ENCODE data around the gene USP12. TPM values are rescaled to one million over a fixed set of nuclear protein-coding genes. Genes with fewer than 3 reads are reported as not detected.

The USP12 gene
- total RNA-seq, 2 experiments from 2014 or later, result 63.0 to 65.8 TPM

DNA sequence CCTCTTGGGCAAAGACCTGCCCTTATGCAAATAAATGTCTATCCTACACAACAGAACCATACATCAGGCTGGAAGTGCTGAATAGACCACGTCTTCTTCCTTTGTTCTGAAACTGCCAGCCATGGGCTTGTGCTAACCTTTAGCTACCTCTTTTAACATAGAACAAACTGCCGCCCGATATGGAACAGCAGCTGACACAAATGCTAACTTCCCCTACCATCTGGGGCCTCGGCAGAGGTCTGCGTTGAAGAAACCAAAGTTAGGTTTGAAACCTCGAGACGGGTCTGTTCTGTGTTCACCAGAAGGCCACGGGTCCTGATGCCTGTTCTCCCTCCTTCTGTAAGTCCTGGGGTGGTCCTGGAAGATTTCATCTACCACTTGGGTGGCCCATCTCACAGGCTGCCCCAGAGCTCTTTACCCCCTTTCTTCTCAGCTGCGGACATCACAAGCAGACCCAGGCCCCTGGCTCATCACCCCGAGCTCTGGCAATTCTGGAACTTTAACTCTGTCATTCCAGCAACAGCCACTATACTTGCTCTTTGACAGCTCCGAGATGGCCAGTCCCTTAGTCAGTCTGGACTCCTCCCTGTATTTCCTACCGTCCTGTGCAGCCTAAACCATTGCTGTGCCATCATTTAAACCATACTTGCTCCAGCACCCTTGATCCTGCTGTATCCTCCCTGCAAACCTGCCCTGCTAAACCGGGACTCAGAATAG lies 146.7 kb downstream of the USP12 start:
- CTCF ChIA-PET, result interaction anchor here (0.8 kb wide), 1 partner anchor 38 kb away, joined by 3 read pairs; no protein-coding TSS in a partner anchor

DNA sequence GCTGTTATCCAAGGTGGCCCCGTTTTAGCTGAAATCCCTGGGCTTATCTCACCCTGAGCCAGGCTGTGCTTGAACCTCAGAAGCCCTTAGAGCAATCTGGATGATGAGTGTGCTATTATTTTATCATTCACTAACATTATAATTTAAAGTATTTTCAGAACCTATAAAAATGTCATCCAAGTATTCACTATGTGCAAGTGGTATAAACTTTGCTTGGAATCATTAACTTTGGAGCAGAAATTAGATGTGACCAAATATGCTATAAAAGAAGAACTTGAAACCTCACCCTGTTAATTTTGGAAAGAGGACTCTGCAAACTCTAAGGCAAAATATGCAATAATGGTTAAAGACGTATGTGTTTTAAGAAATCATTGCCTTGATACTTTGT lies 147.5 kb downstream of the USP12 start:
- CTCF ChIA-PET, result no interaction called here
- POLR2A ChIA-PET, result no interaction called here

More for the DNA sequence above, 146.7 kb downstream of the USP12 start:
- POLR2A ChIA-PET, result no interaction called here

DNA sequence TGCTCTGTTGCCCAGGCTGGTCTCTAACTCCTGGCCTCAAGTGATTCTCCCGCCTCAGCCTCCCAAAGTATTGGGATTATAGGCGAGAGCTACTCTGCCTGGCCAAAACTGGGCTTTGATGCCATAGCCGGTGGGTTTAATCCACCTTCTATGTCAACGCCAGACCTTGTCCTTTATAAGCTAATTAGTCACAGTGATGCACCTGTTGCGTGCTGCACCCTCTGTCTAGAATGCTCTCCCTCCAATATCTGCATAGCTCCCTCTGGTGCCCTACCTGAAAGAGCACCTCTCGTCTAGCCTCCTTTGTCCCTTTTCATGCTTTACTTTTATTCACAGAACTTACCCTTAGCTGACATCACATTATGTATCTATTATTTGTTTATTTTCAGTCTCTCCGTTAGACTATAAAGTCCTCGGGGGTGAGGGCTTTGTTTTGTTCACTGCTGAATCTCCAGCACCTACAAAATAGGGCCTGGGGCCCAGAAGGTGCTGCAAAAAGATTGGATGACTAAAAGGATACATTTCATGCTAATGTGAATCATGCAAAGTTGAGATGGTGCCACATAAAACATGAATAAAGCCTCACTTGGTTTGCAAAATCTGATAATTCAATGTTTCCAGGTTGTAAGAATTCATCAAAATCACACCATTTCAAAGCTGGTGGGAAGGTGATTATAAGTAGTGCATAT lies 148.1 kb downstream of the USP12 start:
- POLR2A ChIA-PET, result no interaction called here

DNA sequence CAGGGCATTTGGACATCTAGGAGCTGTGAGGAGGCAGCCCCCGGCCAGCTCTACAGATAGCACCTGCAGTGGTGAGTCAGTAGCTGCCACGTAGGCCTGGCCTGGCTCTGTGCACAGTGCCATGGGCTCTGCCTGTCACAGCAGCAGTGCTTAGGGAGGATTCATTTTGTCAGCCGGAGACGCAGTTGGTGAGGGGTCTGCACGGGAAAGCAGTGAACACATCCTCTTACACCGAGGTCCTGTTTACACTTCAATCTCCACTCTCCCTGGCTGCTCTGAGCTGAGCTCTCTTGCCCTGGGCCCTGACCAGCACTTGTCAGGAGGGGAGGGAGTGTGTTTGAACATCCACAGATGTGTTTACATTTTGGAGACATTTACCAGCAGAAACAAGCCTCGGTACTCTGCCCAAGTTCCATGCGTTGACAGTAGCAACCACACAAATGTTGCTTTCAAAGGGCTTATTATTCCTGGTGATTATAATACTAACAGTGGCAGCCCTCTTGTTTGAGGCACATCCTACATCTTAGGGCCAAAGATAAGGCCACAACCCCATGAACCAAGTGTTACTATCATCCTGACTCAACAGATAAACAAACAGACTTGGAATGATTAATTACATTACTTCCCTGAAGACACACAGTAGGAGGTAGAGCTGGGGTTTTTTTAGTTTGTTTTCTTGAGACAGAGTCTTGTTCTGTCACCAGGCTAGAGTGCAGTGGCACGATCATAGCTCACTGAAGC lies 148.9 kb downstream of the USP12 start:
- ChIA-PET POLR2A (interaction anchor here (0.8 kb wide), 1 partner anchor 330 kb away, joined by 3 read pairs; no protein-coding TSS in a partner anchor), CTCF (interaction anchor here (0.7 to 1.0 kb wide), 2 partner anchors 40 to 150 kb away, joined by 3 to 4 read pairs; no protein-coding TSS in a partner anchor)

More for the DNA sequence above, 148.1 kb downstream of the USP12 start:
- CTCF ChIA-PET, result interaction anchor here (0.7 to 1.0 kb wide), 2 partner anchors 41 to 149 kb away, joined by 3 to 4 read pairs; no protein-coding TSS in a partner anchor

DNA sequence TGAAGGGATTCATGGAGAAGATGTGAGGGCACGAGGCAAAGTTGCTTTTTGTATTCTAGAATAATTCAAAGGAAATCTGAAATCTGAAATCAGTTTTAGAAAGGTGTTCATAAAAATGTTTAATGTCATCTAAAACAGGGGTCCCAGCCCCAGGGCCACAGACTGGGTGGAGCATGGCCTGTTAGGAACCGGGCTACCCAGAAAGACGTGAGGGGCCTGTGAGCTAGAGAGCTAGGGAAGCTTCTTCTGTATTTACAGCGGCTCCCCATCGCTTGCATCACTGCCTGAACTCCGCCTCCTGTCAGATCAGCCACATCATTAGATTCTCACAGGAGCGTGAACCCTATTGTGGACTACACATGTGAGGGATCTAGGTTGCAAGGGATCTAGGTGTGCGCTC lies 151.2 kb downstream of the USP12 start:
- POLR2A ChIA-PET, result no interaction called here
- CTCF ChIA-PET, result no interaction called here

DNA sequence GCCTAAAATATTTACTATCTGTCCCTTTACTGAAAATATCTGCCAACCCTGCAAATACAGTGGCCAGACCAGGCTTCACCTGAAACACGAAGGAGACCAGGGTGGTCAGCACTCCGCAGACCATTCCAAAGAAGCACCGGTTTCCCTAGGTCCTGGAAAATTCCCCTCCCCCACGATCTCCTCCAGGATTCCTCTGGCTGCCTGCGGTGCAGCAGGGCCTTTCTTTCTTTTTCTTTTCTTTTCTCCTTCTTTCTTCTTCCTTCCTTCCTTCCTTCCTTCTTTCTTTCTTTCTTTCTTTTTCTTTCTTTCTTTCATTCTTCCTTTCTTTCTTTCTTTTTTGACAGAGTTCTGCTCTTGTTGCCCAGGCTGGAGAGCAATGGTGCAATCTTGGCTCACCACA lies 152.7 kb downstream of the USP12 start:
- CTCF ChIA-PET, result interaction anchor here (0.7 kb wide), 1 partner anchor 746 kb away, joined by 4 read pairs; no protein-coding TSS in a partner anchor

DNA sequence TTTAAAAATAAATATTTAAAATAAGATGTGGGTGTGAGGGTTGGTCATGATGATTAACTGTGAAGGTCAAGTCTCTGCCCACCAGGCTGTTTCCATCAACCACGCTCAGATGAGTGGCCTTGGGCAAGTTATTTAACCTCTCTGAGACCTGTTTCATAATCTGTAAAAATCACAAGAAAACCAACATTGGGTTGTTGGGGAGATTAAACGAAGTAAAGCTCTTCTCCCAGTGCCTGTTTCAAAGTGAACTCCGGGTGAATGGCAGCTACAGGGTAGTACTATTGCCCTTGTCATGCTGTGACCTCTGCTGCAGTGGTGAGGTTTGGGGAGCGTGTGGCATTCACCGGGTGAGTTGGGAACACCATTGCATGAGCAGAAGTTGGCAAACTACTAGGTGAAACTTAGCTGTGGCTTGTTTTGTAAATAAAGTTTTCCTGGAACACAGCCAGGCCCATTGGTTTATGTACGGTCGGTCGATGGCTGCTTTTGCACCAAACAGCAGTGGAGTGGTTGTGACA lies 153.2 kb downstream of the USP12 start:
- POLR2A ChIA-PET, result no interaction called here
- CTCF ChIA-PET, result no interaction called here

More for the DNA sequence above, 152.7 kb downstream of the USP12 start:
- POLR2A ChIA-PET, result no interaction called here

DNA sequence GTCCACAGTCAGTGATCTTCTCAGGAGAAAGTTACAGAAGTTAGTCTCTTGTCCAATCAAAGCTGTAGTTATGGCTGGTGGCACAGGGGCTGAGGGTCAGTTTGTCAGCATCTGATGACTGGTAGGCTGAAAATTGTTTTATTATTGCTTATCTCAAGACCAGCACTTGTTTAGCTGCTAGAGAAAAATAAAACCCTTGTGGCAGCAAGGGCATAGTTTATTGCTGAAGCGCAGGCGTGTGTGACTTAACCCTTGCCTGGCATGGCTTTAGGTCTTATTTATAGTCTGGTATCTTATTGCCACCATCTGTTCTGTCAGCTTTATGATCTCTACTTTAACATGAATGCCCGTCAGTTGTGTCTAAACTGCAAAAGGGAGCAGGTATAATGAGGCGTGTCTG lies 154.7 kb downstream of the USP12 start:
- ChIA-PET POLR2A (no interaction called here), CTCF (no interaction called here)

Other genes with a start within 250 kb of the USP12 start
- gene RPL21, start 79.7 kb upstream of the USP12 start, total RNA-seq, result 1,000 to 10,000 TPM; 1,153 to 1,269 TPM
- 1 to 10 TPM; 2.7 to 2.8 TPM for gene RASL11A, start 99.0 kb upstream of the USP12 start, total RNA-seq